ENCODE data around the gene TNFAIP8. TPM values are rescaled to one million over a fixed set of nuclear protein-coding genes. Genes with fewer than 3 reads are reported as not detected.
A peak's percentile ranks its signal among the peaks of the same experiment; 100 is the strongest.

The TNFAIP8 gene
- total RNA-seq (2014; rRNA removed; shearing (Covaris generic)): 25.4 and 32.1 TPM in 2 replicates

GRCh38 chr5:119355685-119356611, at the start of gene TNFAIP8:
Gene TNFAIP8, plus strand, starts transcription at chr5:119356019. Its CDS starts 72 bp downstream, at chr5:119356091.
- DNase-seq (ENCODE audit: low read depth in 1 of 2, low spot score in 2 of 2): peak; percentile 60 to 73
- Histone ChIP-seq H3K36me3 (no peaks in the 10 kb centered on the region), H3K27ac (no peak within 1 kb of the TSS), H3K4me3 (peak within 1 kb of the TSS; percentile 41), H3K4me1 (replicated peaks) (peaks cover 15% of the 10 kb centered on the region), H3K27me3 (replicated peaks) (peaks cover 12% of the 10 kb centered on the region), H3K9me3 (replicated peaks) (no peaks in the 10 kb centered on the region)

GRCh38 chr5:119307170-119307569, 48.6 kb upstream of the TNFAIP8 start:
- no peaks in the 10 kb centered on the region for H3K9me3 ChIP-seq (replicated peaks)
- no peak overlapping the region for H3K27ac ChIP-seq
- H3K4me3 ChIP-seq: no peak overlapping the region
- H3K27me3 ChIP-seq (replicated peaks): no peaks in the 10 kb centered on the region
- no peak for DNase-seq (ENCODE audit: low read depth in 1 of 2, low spot score in 2 of 2)
- H3K36me3 ChIP-seq: no peaks in the 10 kb centered on the region
- H3K4me1 ChIP-seq (replicated peaks): peaks cover 36% of the 10 kb centered on the region

DNA sequence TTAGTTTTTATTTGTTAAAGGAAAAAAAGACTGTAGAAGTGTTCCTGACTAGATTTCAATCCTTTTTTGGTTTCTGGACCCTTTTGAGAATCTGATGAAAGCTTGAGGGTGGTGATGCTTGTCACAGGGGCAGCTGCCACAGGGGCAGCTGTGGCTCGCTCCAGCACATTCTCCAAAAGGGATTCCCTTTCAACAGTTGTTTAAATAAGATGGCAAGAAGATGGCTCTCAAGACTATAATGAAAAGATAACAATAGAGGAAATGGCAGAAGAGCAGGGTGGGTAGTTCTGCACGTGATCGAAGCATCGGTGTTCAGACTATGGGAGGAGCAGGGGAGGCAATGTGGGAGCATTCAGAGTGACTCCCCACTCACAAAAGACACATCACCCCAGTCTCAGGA, 46.5 kb upstream of the TNFAIP8 start:
- no peak overlapping the region for H3K27ac ChIP-seq
- peaks cover 33% of the 10 kb centered on the region for H3K4me1 ChIP-seq (replicated peaks)
- H3K36me3 ChIP-seq: no peaks in the 10 kb centered on the region
- H3K9me3 ChIP-seq (replicated peaks): no peaks in the 10 kb centered on the region
- no peaks in the 10 kb centered on the region for H3K27me3 ChIP-seq (replicated peaks)
- no peak overlapping the region for H3K4me3 ChIP-seq
- DNase-seq (ENCODE audit: low read depth in 1 of 2, low spot score in 2 of 2): no peak

- Histone ChIP-seq H3K9me3 (replicated peaks) (no peaks in the 10 kb centered on the region), H3K4me3 (no peak overlapping the region), H3K4me1 (replicated peaks) (peaks cover 45% of the 10 kb centered on the region), H3K36me3 (no peaks in the 10 kb centered on the region), H3K27me3 (replicated peaks) (no peaks in the 10 kb centered on the region), H3K27ac (no peak overlapping the region)
- DNase-seq (ENCODE audit: low read depth in 1 of 2, low spot score in 2 of 2): no peak
Observed at GRCh38 chr5:119311688-119312087, 44.1 kb upstream of the TNFAIP8 start.

DNA sequence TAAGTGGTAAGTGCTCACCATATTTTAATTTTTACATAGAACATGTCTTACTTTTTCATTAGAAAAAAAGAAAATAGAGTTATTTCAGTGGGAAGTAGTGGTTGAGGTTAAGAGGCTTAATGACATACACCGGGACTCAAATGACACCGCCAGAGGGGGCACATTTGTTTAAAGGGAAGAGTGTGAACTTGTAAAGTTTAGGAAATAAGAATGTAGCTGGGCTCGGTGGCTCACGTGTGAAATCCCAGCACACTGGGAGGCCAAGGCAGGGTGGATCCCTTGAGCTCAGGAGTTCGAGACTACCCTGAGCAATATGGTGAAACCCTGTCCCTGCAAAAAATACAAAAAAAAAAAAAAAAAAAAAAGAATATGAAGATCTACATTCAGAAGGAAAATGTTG, 43.4 kb upstream of the TNFAIP8 start:
- Histone ChIP-seq H3K36me3 (no peaks in the 10 kb centered on the region), H3K27ac (no peak overlapping the region), H3K27me3 (replicated peaks) (no peaks in the 10 kb centered on the region), H3K4me3 (no peak overlapping the region), H3K4me1 (replicated peaks) (peaks cover 45% of the 10 kb centered on the region), H3K9me3 (replicated peaks) (no peaks in the 10 kb centered on the region)
- DNase-seq (ENCODE audit: low read depth in 1 of 2, low spot score in 2 of 2): no peak

- no peak overlapping the region for H3K4me3 ChIP-seq
- no peak for DNase-seq (ENCODE audit: low read depth in 1 of 2, low spot score in 2 of 2)
- no peaks in the 10 kb centered on the region for H3K27me3 ChIP-seq (replicated peaks)
- peak overlapping the region; percentile 67 for H3K27ac ChIP-seq
- H3K4me1 ChIP-seq (replicated peaks): peaks cover 45% of the 10 kb centered on the region
- no peaks in the 10 kb centered on the region for H3K9me3 ChIP-seq (replicated peaks)
- no peaks in the 10 kb centered on the region for H3K36me3 ChIP-seq
Observed at GRCh38 chr5:119313197-119313596, 42.6 kb upstream of the TNFAIP8 start.

DNA sequence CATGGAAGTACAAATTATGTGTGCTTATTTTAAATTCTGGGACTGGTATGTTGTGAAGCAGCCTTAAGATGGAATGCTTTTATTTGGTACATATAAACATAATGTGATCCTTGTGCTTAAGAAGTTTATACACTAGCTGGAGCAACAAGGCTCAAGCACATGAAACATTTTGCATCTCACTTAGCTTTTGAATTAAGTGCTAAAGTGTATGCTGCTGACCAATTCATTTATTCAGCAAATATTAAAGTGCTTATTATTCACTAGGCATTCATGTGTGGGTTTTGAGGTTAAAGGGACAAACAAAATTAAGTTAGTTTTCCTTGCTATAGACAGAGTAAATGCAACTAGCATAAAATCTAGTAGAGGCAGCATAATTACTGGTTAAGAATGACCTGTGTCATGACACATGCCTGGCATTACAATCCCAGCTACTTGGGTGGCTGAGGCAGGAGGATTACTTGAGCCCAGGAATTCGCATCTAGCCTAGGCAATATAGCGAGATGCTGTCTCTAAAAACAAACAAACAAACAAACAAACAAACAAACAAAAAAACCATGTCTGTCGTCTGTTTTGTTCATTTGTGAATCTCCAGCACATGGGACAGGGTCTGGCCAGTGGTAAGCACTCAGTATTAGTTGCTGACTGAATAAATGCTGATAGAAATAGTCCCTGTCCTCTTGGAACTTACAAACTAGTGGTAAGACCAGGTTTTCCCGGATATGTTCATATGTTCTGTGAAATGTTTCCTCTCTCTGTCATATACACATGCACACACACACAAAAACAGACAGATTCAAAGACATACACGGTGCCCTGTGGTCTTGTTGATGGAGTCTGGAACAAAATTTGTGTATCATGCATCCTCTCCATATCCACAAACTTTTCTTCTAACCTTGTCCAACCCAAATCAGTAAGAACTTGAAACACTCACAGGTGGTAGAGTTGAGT, 41.9 kb upstream of the TNFAIP8 start:
- Histone ChIP-seq H3K4me3 (no peak overlapping the region), H3K36me3 (no peaks in the 10 kb centered on the region), H3K4me1 (replicated peaks) (peaks cover 40% of the 10 kb centered on the region), H3K27ac (peak overlapping the region; percentile 67), H3K9me3 (replicated peaks) (no peaks in the 10 kb centered on the region), H3K27me3 (replicated peaks) (no peaks in the 10 kb centered on the region)
- peak; percentile 79 to 83 for DNase-seq (ENCODE audit: low read depth in 1 of 2, low spot score in 2 of 2)

DNA sequence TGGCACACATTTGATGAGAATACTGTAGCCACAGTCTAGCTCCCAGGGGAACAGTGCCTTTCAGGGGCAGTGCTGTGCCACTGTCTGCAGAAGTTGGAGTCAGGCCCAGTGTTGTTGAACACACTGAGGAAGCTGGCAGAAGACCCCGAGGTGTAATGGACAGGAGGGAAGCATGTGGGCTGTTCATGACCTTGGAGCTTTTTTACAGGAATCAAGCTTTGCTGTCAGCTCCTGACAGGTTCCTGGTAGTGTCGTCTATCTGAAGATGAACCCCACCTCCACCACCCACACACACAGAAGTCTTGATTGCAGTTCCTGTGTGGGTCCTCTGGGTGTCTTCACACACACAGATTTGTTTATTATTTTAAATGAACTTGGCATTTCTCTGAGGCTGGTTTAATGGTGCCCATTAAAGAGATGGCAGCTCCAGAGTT, 40.3 kb upstream of the TNFAIP8 start:
- H3K27ac ChIP-seq: 0 out of 2 replicates have a peak overlapping the region, but pooled peaks have one; percentile 67
- H3K36me3 ChIP-seq: no peaks in the 10 kb centered on the region
- DNase-seq (ENCODE audit: low read depth in 1 of 2, low spot score in 2 of 2): peak in 1 of 2 experiments; percentile 57

GRCh38 chr5:119316086-119316485, 39.7 kb upstream of the TNFAIP8 start:
- no peak for DNase-seq (ENCODE audit: low read depth in 1 of 2, low spot score in 2 of 2)
- no peak overlapping the region for H3K27ac ChIP-seq
- no peaks in the 10 kb centered on the region for H3K36me3 ChIP-seq
- H3K4me3 ChIP-seq: no peak overlapping the region
- peaks cover 37% of the 10 kb centered on the region for H3K4me1 ChIP-seq (replicated peaks)
- H3K9me3 ChIP-seq (replicated peaks): no peaks in the 10 kb centered on the region
- no peaks in the 10 kb centered on the region for H3K27me3 ChIP-seq (replicated peaks)

More for the DNA sequence above, 40.3 kb upstream of the TNFAIP8 start:
- H3K4me1 ChIP-seq (replicated peaks): peaks cover 37% of the 10 kb centered on the region
- H3K4me3 ChIP-seq: no peak overlapping the region
- H3K27me3 ChIP-seq (replicated peaks): no peaks in the 10 kb centered on the region
- no peaks in the 10 kb centered on the region for H3K9me3 ChIP-seq (replicated peaks)

DNA sequence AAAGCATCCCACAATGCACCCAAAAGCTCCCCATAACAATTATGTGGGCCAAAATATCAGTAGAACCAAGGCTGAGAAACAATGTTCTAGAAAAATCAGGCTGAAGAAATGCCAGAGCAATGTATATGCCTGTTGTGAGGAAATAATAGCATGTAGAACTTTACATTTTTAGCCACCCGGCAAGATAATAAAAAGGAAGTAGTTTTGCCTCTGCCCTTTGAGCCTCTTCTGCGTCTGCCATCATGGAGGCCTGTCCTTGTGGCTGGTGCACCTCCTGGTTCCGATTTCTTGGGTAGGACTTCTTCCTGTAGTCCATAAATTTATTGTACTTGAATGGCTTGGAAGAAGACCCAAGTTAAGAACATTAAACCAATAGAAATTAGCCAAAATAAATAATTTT, 38.9 kb upstream of the TNFAIP8 start:
- H3K27ac ChIP-seq: no peak overlapping the region
- no peaks in the 10 kb centered on the region for H3K27me3 ChIP-seq (replicated peaks)
- no peaks in the 10 kb centered on the region for H3K9me3 ChIP-seq (replicated peaks)
- H3K36me3 ChIP-seq: no peaks in the 10 kb centered on the region
- H3K4me3 ChIP-seq: no peak overlapping the region
- H3K4me1 ChIP-seq (replicated peaks): peaks cover 37% of the 10 kb centered on the region
- DNase-seq (ENCODE audit: low read depth in 1 of 2, low spot score in 2 of 2): no peak

GRCh38 chr5:119318256-119318894, 37.4 kb upstream of the TNFAIP8 start:
- no peaks in the 10 kb centered on the region for H3K36me3 ChIP-seq
- H3K27me3 ChIP-seq (replicated peaks): no peaks in the 10 kb centered on the region
- peaks cover 43% of the 10 kb centered on the region for H3K4me1 ChIP-seq (replicated peaks)
- no peak overlapping the region for H3K4me3 ChIP-seq
- H3K9me3 ChIP-seq (replicated peaks): no peaks in the 10 kb centered on the region
- no peak overlapping the region for H3K27ac ChIP-seq
- DNase-seq (ENCODE audit: low read depth in 1 of 2, low spot score in 2 of 2): no peak

DNA sequence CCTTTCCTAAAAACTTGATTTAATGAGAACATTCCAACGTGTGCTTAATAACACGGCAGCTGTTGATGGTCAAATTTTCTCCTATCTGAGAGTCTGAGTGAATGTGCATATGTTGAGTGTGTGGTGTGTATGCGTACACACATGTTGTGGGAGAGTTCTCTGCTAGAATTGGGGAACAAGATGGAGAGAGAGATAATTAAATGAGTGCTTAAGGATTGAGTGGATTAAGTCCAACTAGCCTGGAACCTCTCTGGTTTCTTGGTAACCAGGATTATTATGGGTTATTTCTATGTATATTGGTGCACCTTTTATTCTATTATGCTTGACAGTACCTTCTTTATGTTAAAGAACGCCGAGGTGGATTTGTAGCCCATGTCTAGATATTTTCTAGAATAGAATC, 36.4 kb upstream of the TNFAIP8 start:
- H3K27ac ChIP-seq: no peak overlapping the region
- H3K4me1 ChIP-seq (replicated peaks): peaks cover 39% of the 10 kb centered on the region
- no peaks in the 10 kb centered on the region for H3K36me3 ChIP-seq

DNA sequence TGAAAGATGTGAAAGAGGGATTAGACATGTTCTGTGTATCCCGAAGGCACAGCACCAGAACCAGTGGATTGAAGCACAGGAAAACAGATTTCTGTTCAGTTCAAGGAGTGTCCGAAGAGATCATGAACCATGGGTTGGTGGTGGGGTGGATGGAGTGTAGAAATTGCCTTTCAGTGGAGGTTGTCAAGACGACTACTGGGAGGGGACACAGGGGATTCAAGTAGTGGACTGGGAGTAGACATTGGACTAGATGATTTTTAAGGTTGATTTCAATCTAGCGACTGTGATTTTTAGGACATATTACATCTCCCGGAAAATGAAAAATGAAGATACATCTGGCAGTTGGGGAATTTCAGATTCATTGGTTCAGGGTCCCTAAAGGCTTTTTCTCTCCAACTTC, 35.9 kb upstream of the TNFAIP8 start:
- Histone ChIP-seq H3K27me3 (replicated peaks) (no peaks in the 10 kb centered on the region), H3K4me1 (replicated peaks) (peaks cover 38% of the 10 kb centered on the region), H3K36me3 (no peaks in the 10 kb centered on the region), H3K4me3 (no peak overlapping the region), H3K27ac (no peak overlapping the region), H3K9me3 (replicated peaks) (no peaks in the 10 kb centered on the region)
- DNase-seq (ENCODE audit: low read depth in 1 of 2, low spot score in 2 of 2): no peak

More for the DNA sequence above, 36.4 kb upstream of the TNFAIP8 start:
- no peaks in the 10 kb centered on the region for H3K9me3 ChIP-seq (replicated peaks)
- no peak for DNase-seq (ENCODE audit: low read depth in 1 of 2, low spot score in 2 of 2)
- no peak overlapping the region for H3K4me3 ChIP-seq
- no peaks in the 10 kb centered on the region for H3K27me3 ChIP-seq (replicated peaks)

All from SJSA1 (cell line).